Measurements from ENCODE around the gene GPN2.

- TF ChIP-seq CTCF (IDR thresholded peaks at IDR 0.05; ENCODE audit: borderline replicate concordance, extremely low read depth, low read length, poor library complexity, severe bottlenecking) = peak; percentile 14
- no peak for TF ChIP-seq EZH2 (IDR thresholded peaks at IDR 0.05; ENCODE audit: borderline replicate concordance, low read depth, low read length, severe bottlenecking)
Measured at GRCh38 chr1:26864610-26865480, 25.2 kb downstream of the GPN2 start.
